GM21529 (cell line): ENCODE results near the gene CCNB1.
"Not testable (repeated sequence)": the region's sequence is repeated elsewhere in the genome, so short reads cannot be mapped to it uniquely, and the experiment has no call there.

Experiments
- ATAC-seq: cut with Tn5 transposase; IDR thresholded peaks from one replicate; pipeline ENCODE4 v1.9.1; 2021; ENCODE audit not compliant: unreplicated experiment

The CCNB1 gene

GRCh38 chr5:69181659-69182293, 14.8 kb downstream of the CCNB1 start:
- not testable (repeated sequence) for ATAC-seq

GRCh38 chr5:69184621-69185020, 17.7 kb downstream of the CCNB1 start:
- ATAC-seq, result no peak

DNA sequence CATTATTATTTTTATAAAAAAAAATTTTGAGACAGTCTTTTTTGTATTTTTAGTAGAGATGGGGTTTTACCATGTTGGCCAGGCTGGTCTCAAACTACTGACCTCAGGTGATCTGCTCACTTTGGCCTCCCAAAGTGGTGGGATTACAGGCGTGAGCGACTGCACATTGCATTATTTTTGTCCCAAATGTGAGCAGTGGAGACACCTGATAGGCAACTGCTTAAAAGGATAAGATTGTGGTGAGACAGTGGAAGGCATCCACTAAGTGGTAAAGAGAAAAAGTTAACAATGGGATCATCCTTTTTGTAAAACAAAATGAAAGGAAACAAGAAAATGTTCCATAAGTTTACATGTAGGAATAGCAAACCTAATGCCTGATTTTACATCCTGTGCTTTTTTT, 20.4 kb downstream of the CCNB1 start:
- no peak for ATAC-seq

- ATAC-seq, result no peak
Observed at GRCh38 chr5:69188811-69189161, 21.8 kb downstream of the CCNB1 start.

- peak; percentile 97 for ATAC-seq
Observed at GRCh38 chr5:69189162-69190086, 22.5 kb downstream of the CCNB1 start, which contains the start of gene CENPH. Gene CENPH, plus strand, starts transcription at chr5:69189583. Its CDS starts 52 bp downstream, at chr5:69189635.

DNA sequence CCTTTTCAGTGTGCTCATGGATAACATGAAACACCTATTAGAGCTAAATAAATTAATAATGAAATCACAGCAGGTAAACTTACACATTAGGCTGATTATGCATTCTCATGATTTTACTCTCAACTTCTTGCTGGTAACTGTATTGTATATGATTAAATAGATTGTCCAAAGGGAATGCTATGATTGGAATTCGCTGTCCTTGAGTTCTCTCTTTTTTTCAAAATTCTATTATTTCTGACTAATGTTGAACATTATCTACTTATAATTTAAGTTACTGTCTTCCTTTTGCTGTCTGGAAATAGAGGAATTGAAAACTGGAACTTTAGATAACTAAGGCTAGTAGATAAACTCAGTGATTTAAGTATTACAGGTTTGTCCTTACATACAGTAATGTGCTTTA, 35.5 kb downstream of the CCNB1 start:
- ATAC-seq, result no peak

DNA sequence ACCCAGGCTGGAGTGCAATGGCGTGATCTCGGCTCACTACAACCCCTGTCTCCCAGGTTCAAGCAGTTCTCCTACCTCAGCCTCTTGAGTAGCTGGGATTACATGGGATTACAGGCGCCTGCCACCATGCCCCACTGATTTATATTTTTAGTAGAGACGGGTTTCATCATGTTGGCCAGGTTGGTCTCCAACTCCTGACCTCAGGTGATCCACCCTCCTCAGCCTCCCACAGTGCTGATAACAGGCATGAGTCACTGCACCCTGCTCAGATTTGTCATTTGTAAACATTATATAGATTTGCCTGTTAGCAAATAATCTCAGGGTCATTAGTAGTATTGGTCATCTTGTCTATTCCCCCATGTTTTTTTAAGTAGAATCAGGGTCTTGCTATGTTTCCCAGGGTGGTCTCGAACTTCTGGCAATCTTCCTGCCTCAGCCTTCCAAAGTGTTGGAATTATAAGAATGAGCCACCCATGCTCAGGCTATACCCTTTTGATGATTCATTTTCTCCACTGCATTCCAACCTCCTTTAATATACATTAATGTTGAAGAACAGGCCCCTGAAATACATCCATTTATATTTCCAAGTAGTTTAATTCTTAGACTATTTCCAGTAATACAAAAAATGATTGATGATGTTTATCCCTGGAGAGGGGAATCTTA, 39.7 kb downstream of the CCNB1 start:
- no peak for ATAC-seq

GRCh38 chr5:69209602-69210001, 42.7 kb downstream of the CCNB1 start:
- no peak for ATAC-seq

GRCh38 chr5:69211200-69211599, 44.2 kb downstream of the CCNB1 start:
- ATAC-seq, result no peak

DNA sequence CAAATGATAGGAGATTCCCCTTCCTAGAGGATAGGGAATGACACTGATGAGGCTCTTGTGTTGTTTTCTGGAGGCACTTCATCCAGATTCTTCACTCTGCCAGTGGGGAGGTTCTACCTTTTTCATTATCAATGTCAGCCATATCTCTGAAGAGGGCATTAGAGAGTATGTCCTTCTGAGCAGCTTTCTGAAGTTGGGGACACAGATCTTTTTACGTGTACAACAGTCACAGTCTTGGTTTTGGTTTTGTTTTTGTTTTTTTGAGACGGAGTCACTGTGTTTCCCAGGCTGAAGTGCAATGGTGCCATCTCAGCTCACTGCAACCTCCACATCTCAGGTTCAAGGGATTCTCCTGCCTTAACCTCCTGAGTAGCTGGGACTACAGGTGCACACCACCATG, 45.1 kb downstream of the CCNB1 start:
- no peak for ATAC-seq

DNA sequence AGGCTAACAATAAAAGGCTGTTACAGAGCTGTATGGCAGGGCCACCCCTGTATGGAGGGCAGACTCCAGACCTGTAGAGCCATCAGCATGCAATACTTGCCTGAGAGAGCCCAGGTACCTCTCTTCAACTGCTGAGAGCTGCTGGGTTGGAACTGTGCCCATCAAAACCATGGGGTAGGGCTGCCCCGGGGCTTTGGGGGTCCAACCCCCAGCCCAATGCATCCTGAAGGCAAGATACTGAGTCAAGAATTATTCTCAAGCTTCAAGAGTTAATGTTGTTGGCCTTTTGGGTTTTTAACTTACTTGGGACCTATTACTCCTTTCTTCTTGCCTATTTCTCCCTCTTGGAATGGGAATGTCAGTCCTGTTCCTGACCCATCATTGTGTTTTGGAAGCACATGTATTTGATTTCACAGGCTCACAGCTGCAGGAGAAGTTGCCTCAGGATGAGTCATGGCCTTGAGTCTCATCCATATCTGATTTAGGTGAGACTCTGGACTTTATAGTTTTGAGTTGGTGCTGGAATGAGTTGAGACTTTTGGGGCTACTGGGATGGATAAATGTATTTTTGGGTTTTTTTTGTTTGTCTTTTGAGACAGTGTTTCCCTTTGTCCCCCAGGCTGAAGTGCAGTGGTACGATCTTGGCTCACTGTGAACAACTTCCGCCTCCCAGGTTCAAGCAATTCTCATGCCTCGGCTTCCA, 46.7 kb downstream of the CCNB1 start:
- no peak for ATAC-seq

GRCh38 chr5:69217151-69217511, 50.2 kb downstream of the CCNB1 start:
- ATAC-seq, result no peak

GRCh38 chr5:69217548-69218526, 50.9 kb downstream of the CCNB1 start:
- peak; percentile 89 for ATAC-seq

DNA sequence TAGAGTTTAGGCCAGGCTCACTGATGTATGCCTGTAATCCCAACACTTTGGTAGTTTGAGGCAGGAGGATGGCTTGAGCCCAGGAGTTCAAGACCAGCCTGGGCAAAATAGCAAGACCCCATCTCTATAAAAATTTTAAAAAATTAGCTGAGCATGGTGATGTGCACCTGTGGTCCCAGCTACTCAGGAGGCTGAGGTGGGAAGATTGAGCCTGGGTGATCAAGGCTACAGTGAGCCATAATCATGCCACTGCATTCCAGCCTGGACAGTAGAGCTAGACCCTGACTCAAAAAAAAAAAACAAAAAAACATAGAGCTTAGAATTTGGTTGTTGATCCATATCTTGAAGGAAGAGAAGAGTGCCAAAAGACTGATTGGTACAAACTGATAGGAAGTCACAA, 53.0 kb downstream of the CCNB1 start:
- no peak for ATAC-seq

DNA sequence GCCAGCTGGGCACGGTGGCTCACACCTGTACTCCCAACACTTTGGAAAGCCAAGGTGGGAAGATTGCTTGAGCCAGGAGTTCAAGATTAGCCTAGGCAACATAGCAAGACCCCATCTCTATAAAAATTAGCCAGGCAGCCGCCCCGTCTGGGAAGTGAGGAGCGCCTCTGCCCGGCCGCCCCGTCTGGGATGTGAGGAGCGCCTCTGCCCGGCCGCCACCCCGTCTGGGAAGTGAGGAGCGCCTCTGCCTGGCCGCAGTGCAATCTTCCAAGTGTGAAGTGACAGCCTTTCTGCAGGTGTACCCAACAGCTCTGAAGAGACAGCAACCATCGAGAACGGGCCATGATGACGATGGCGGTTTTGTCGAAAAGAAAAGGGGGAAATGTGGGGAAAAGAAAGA, 53.4 kb downstream of the CCNB1 start:
- not testable (repeated sequence) for ATAC-seq

GRCh38 chr5:69220833-69221232, 53.9 kb downstream of the CCNB1 start:
- ATAC-seq, result not testable (repeated sequence)

DNA sequence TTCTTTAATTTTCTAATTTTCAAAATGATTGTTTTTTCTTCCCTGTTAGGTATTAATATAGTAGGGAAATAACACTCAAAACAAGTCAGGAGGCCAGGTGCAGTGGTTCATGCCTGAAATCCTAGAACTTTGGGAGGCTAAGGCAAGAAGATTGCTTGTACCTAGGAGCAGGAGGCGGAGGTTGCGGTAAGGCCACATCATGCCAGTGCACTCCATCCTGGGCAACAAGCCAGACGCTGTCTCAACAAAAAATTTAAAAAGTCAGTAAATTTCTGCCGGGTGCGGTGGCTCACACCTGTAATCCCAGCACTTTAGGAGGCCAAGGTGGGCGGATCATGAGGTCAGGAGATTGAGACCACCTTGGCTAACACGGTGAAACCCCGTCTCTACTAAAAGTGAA, 57.6 kb downstream of the CCNB1 start:
- no peak for ATAC-seq

DNA sequence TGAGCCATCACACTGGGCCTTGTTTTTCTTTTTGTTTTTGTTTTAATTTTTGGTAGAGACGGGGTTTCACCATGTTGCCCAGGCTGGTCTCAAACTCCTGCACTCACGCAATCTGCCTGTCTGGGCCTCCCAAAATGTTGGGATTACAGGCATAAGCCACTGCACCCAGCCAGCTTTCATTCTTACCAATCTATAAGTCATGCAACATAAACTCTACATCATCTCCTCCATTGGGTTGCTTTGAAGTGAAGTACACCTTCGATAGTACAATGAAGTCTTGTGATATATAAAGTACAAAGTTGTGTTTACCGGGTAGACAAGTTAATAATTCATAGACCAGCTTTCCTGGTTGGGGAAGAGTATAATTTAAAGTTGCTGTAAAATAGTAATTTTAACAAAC, 58.9 kb downstream of the CCNB1 start:
- no peak for ATAC-seq
